Trophoblast cell (in vitro differentiated cells and primary cell): Measurements from ENCODE around the gene UFD1.

Experiments
- DNase-seq, 2 donors: peaks; one replicate each; pipeline ENCODE4 v3.0.0-alpha.2; 2016
- H2AFZ ChIP-seq: 2 replicates; pipeline ENCODE4 v1.6.1; 2013; ENCODE audit warnings: low read length, moderate library complexity, mild to moderate bottlenecking; ENCODE audit not compliant: insufficient read depth, poor library complexity
- H2AK5ac ChIP-seq: 2 replicates; pipeline ENCODE4 v1.6.1; 2013; ENCODE audit warnings: mild to moderate bottlenecking, low read length
- H2BK120ac ChIP-seq: 2 replicates; pipeline ENCODE4 v1.6.1; 2013; ENCODE audit warnings: low read length, mild to moderate bottlenecking, moderate library complexity; ENCODE audit not compliant: insufficient read depth, poor library complexity
- H2BK12ac ChIP-seq: 2 replicates; pipeline ENCODE4 v1.6.1; 2013; ENCODE audit warnings: mild to moderate bottlenecking, low read length, moderate library complexity
- H2BK5ac ChIP-seq: 2 replicates; pipeline ENCODE4 v1.6.1; 2013; ENCODE audit warnings: low read length, low read depth, moderate library complexity, mild to moderate bottlenecking; ENCODE audit not compliant: poor library complexity
- H3K14ac ChIP-seq: 2 replicates; pipeline ENCODE4 v1.6.1; 2013; ENCODE audit warnings: mild to moderate bottlenecking, low read length
- H3K18ac ChIP-seq: 2 replicates; pipeline ENCODE4 v1.6.1; 2013; ENCODE audit warnings: mild to moderate bottlenecking, low read length
- H3K23ac ChIP-seq: 2 replicates; pipeline ENCODE4 v1.6.1; 2013; ENCODE audit warnings: low read length
- H3K27ac ChIP-seq: 2 replicates; pipeline ENCODE4 v1.5.1; 2013; ENCODE audit warnings: low read depth, mild to moderate bottlenecking, inconsistent platforms, low read length, moderate library complexity
- H3K27me3 ChIP-seq: 2 replicates; pipeline ENCODE4 v1.6.1; 2013; ENCODE audit warnings: inconsistent platforms, mild to moderate bottlenecking, low read length, moderate library complexity; ENCODE audit not compliant: insufficient read depth
- H3K36me3 ChIP-seq, 2 experiments: 1 replicate in 1 of 2; 2 replicates in 1 of 2; pipeline ENCODE4 v1.6.1; 2013; ENCODE audit warnings: low read length in 2 of 2, mild to moderate bottlenecking in 2 of 2, moderate library complexity in 1 of 2; ENCODE audit not compliant: insufficient read depth in 2 of 2, control insufficient read depth in 1 of 2
- H3K4ac ChIP-seq: 2 replicates; pipeline ENCODE4 v1.6.1; 2013; ENCODE audit warnings: low read depth, mild to moderate bottlenecking, low read length, moderate library complexity
- H3K4me1 ChIP-seq, 2 experiments: 1 replicate in 1 of 2; 2 replicates in 1 of 2; pipeline ENCODE4 v1.6.1; 2013; ENCODE audit warnings: low read length in 2 of 2, mild to moderate bottlenecking in 2 of 2, moderate library complexity in 1 of 2; ENCODE audit not compliant: insufficient read depth in 2 of 2, control insufficient read depth in 1 of 2
- H3K4me2 ChIP-seq: 2 replicates; pipeline ENCODE4 v1.6.1; 2013; ENCODE audit warnings: inconsistent platforms, mild to moderate bottlenecking, low read length, moderate library complexity
- H3K4me3 ChIP-seq: 2 replicates; pipeline ENCODE4 v1.5.1; 2013; ENCODE audit warnings: mild to moderate bottlenecking, low read depth, low read length, inconsistent platforms
- H3K79me1 ChIP-seq: one replicate; pipeline ENCODE4 v1.6.1; 2013; ENCODE audit warnings: low read length
- H3K79me2 ChIP-seq: 2 replicates; pipeline ENCODE4 v1.6.1; 2013; ENCODE audit warnings: low read length, mild to moderate bottlenecking; ENCODE audit not compliant: control insufficient read depth, insufficient read depth, poor library complexity
- H3K9ac ChIP-seq: 2 replicates; pipeline ENCODE4 v1.6.1; 2013; ENCODE audit warnings: mild to moderate bottlenecking, low read length
- H3K9me3 ChIP-seq: 2 replicates; pipeline ENCODE4 v1.6.1; 2013; ENCODE audit warnings: low read depth, mild to moderate bottlenecking, control low read depth, inconsistent platforms, low read length; ENCODE audit not compliant: insufficient read depth
- H4K12ac ChIP-seq: 2 replicates; pipeline ENCODE4 v1.6.1; 2013; ENCODE audit warnings: low read depth, mild to moderate bottlenecking, low read length, moderate library complexity
- H4K8ac ChIP-seq: 2 replicates; pipeline ENCODE4 v1.6.1; 2013; ENCODE audit warnings: low read depth, mild to moderate bottlenecking, low read length, moderate library complexity
- H4K91ac ChIP-seq: one replicate; pipeline ENCODE4 v1.6.1; 2013; ENCODE audit warnings: low read depth, mild to moderate bottlenecking, low read length, moderate library complexity
- WGBS: extraction: QIAGEN DNeasy Blood & Tissue Kit; methylation state at CpG from one replicate; pipeline ENCODE4 v1.1.7; 2013; ENCODE audit warnings: missing lambda C conversion rate; ENCODE audit not compliant: insufficient read length, insufficient coverage; ENCODE audit errors: extremely low coverage; 5-methylcytosine and 5-hydroxymethylcytosine counted together

The UFD1 gene

GRCh38 chr22:19499880-19500242 lies 20.9 kb upstream of the UFD1 start:
- H3K27ac ChIP-seq = no peak overlapping the region
- H4K8ac ChIP-seq = no peak overlapping the region
- no peaks in the 10 kb centered on the region for H3K27me3 ChIP-seq
- no peaks in the 10 kb centered on the region for H3K79me2 ChIP-seq
- no peak for DNase-seq
- H3K9ac ChIP-seq = no peak overlapping the region
- H2BK12ac ChIP-seq = no peak overlapping the region
- no peak overlapping the region for H3K18ac ChIP-seq
- H2AK5ac ChIP-seq = no peak overlapping the region
- no CpG with 5 or more reads among the region's 4 CpGs for WGBS
- H2BK5ac ChIP-seq = no peak overlapping the region
- H2AFZ ChIP-seq = no peak overlapping the region
- no peak overlapping the region for H2BK120ac ChIP-seq
- H4K12ac ChIP-seq = no peak overlapping the region
- no peaks in the 10 kb centered on the region for H3K79me1 ChIP-seq
- H3K4me2 ChIP-seq = no peak overlapping the region
- peaks cover 25 to 27% of the 10 kb centered on the region in 2 experiments for H3K36me3 ChIP-seq
- H3K4ac ChIP-seq = no peak overlapping the region
- no peaks in the 10 kb centered on the region for H3K4me1 ChIP-seq
- no peaks in the 10 kb centered on the region for H3K9me3 ChIP-seq
- no peak overlapping the region for H3K23ac ChIP-seq
- no peak overlapping the region for H3K14ac ChIP-seq
- H3K4me3 ChIP-seq = no peak overlapping the region
- H4K91ac ChIP-seq = no peak overlapping the region

- no CpG with 5 or more reads among the region's 7 CpGs for WGBS
- no peak overlapping the region for H2AFZ ChIP-seq
Measured at GRCh38 chr22:19499236-19499879, 20.4 kb upstream of the UFD1 start.

GRCh38 chr22:19498866-19499190 lies 19.8 kb upstream of the UFD1 start:
- Histone ChIP-seq H4K91ac (no peak overlapping the region), H3K4me3 (no peak overlapping the region), H2BK120ac (no peak overlapping the region), H3K27me3 (no peaks in the 10 kb centered on the region), H2AK5ac (no peak overlapping the region), H2BK5ac (no peak overlapping the region), H3K23ac (no peak overlapping the region), H3K9me3 (no peaks in the 10 kb centered on the region), H4K12ac (no peak overlapping the region), H3K36me3 (peaks cover 33 to 36% of the 10 kb centered on the region in 2 experiments), H3K9ac (no peak overlapping the region), H3K4me2 (no peak overlapping the region), H2AFZ (no peak overlapping the region), H3K18ac (no peak overlapping the region), H3K4me1 (no peaks in the 10 kb centered on the region), H3K27ac (no peak overlapping the region), H4K8ac (no peak overlapping the region), H2BK12ac (no peak overlapping the region), H3K79me1 (no peaks in the 10 kb centered on the region), H3K14ac (no peak overlapping the region), H3K79me2 (no peaks in the 10 kb centered on the region), H3K4ac (no peak overlapping the region)
- DNase-seq = no peak
- no CpG with 5 or more reads among the region's 3 CpGs for WGBS

More at GRCh38 chr22:19499236-19499879, 20.4 kb upstream of the UFD1 start:
- no peak overlapping the region for H3K27ac ChIP-seq
- no peak overlapping the region for H4K12ac ChIP-seq
- H2BK12ac ChIP-seq = no peak overlapping the region
- H4K8ac ChIP-seq = no peak overlapping the region
- no peak overlapping the region for H2BK120ac ChIP-seq
- no peak overlapping the region for H3K4me3 ChIP-seq
- peaks cover 28 to 31% of the 10 kb centered on the region in 2 experiments for H3K36me3 ChIP-seq
- H3K4ac ChIP-seq = no peak overlapping the region
- no peaks in the 10 kb centered on the region for H3K9me3 ChIP-seq
- no peaks in the 10 kb centered on the region for H3K27me3 ChIP-seq
- no peaks in the 10 kb centered on the region for H3K79me1 ChIP-seq
- no peak overlapping the region for H3K9ac ChIP-seq
- no peak for DNase-seq
- H3K79me2 ChIP-seq = no peaks in the 10 kb centered on the region
- no peak overlapping the region for H4K91ac ChIP-seq
- no peak overlapping the region for H3K18ac ChIP-seq
- no peak overlapping the region for H3K4me2 ChIP-seq
- H3K14ac ChIP-seq = no peak overlapping the region
- H3K4me1 ChIP-seq = no peaks in the 10 kb centered on the region
- H2BK5ac ChIP-seq = no peak overlapping the region
- H2AK5ac ChIP-seq = no peak overlapping the region
- no peak overlapping the region for H3K23ac ChIP-seq

- Histone ChIP-seq H3K36me3 (peaks cover 35 to 37% of the 10 kb centered on the region in 2 experiments), H4K12ac (no peak overlapping the region), H3K4ac (no peak overlapping the region), H3K27ac (no peak overlapping the region), H3K9me3 (no peaks in the 10 kb centered on the region), H3K14ac (no peak overlapping the region), H3K4me3 (no peak overlapping the region), H4K91ac (no peak overlapping the region), H3K79me1 (no peaks in the 10 kb centered on the region), H3K23ac (no peak overlapping the region), H2BK120ac (no peak overlapping the region), H3K18ac (no peak overlapping the region), H3K27me3 (no peaks in the 10 kb centered on the region), H2AFZ (no peak overlapping the region), H2AK5ac (no peak overlapping the region), H2BK5ac (no peak overlapping the region), H3K9ac (no peak overlapping the region), H3K4me2 (no peak overlapping the region), H4K8ac (no peak overlapping the region), H3K4me1 (no peaks in the 10 kb centered on the region), H2BK12ac (no peak overlapping the region), H3K79me2 (no peaks in the 10 kb centered on the region)
- no CpG with 5 or more reads among the region's 7 CpGs for WGBS
- DNase-seq = no peak
Measured at GRCh38 chr22:19498154-19498865, 19.3 kb upstream of the UFD1 start.
